ENCODE data around the gene SLC25A34. TPM values are rescaled to one million over a fixed set of nuclear protein-coding genes. Genes with fewer than 3 reads are reported as not detected.
"Not testable (repeated sequence)": the region's sequence is repeated elsewhere in the genome, so short reads cannot be mapped to it uniquely, and the experiment has no call there.

The SLC25A34 gene
- total RNA-seq = 1 to 10 TPM; 1.2 to 1.6 TPM
- long read RNA-seq, donor 1, partial matches to known transcripts = 0 of 1 reads
- long read RNA-seq, donor 1, other reads (novel, unspliced or antisense) = 1 of 1 reads
- long read RNA-seq, donor 2, partial matches to known transcripts = 0 of 1 reads
- long read RNA-seq, donor 2, other reads (novel, unspliced or antisense) = 1 of 1 reads

GRCh38 chr1:15736038-15736891 is at the start of gene SLC25A34:
Gene SLC25A34 (plus strand): TSS chr1:15736258. CDS start chr1:15736486, 228 bp downstream.
- DNase-seq (ENCODE audit: low spot score) = no peak
- intact Hi-C loops (cut with DNase I) = loop anchor here in 1 of 2 donors (10.0 kb wide), 1 partner anchor 141 kb away; no protein-coding TSS in a partner anchor

- DNase-seq (ENCODE audit: low spot score) = no peak
- intact Hi-C loops (cut with DNase I) = no loop called here
These were observed 48.6 kb upstream of the SLC25A34 start for GRCh38 chr1:15687446-15687845.

- intact Hi-C loops (cut with DNase I) = no loop called here
These were observed 45.7 kb upstream of the SLC25A34 start for GRCh38 chr1:15690317-15690716.

GRCh38 chr1:15691434-15692032 is 44.5 kb upstream of the SLC25A34 start:
- intact Hi-C loops (cut with DNase I) = loop anchor here in 1 of 2 donors (1.0 kb wide), 1 partner anchor 50 kb away; no protein-coding TSS in a partner anchor
- no peak for DNase-seq (ENCODE audit: low spot score)

More at GRCh38 chr1:15690317-15690716, 45.7 kb upstream of the SLC25A34 start:
- DNase-seq (ENCODE audit: low spot score) = no peak

GRCh38 chr1:15692121-15692682 is 43.9 kb upstream of the SLC25A34 start:
- no peak for DNase-seq (ENCODE audit: low spot score)
- intact Hi-C loops (cut with DNase I) = no loop called here

- no peak for DNase-seq (ENCODE audit: low spot score)
- intact Hi-C loops (cut with DNase I) = no loop called here
These were observed 42.7 kb upstream of the SLC25A34 start for GRCh38 chr1:15693371-15693770.

GRCh38 chr1:15696956-15697521 is 39.0 kb upstream of the SLC25A34 start:
- intact Hi-C loops (cut with DNase I) = no loop called here
- DNase-seq (ENCODE audit: low spot score) = no peak

GRCh38 chr1:15698201-15698600 is 37.9 kb upstream of the SLC25A34 start:
- intact Hi-C loops (cut with DNase I) = loop anchor here in 1 of 2 donors (1.0 kb wide), 1 partner anchor 41 kb away; no protein-coding TSS in a partner anchor
- no peak for DNase-seq (ENCODE audit: low spot score)

GRCh38 chr1:15699321-15699720 is 36.7 kb upstream of the SLC25A34 start:
- DNase-seq (ENCODE audit: low spot score); intact Hi-C loops (cut with DNase I): not testable (repeated sequence)

GRCh38 chr1:15700508-15700907 is 35.5 kb upstream of the SLC25A34 start:
- DNase-seq (ENCODE audit: low spot score) = no peak
- intact Hi-C loops (cut with DNase I) = loop anchor here in 1 of 2 donors (10.0 kb wide), 1 partner anchor 106 kb away; no protein-coding TSS in a partner anchor

- DNase-seq (ENCODE audit: low spot score) = no peak
These were observed 34.3 kb upstream of the SLC25A34 start for GRCh38 chr1:15701784-15702183.

GRCh38 chr1:15702722-15703550 is 33.1 kb upstream of the SLC25A34 start:
- DNase-seq (ENCODE audit: low spot score) = no peak
- intact Hi-C loops (cut with DNase I) = loop anchor here in 1 of 2 donors (10.0 kb wide), 1 partner anchor 108 kb away; no protein-coding TSS in a partner anchor

More at GRCh38 chr1:15701784-15702183, 34.3 kb upstream of the SLC25A34 start:
- intact Hi-C loops (cut with DNase I) = loop anchor here in 1 of 2 donors (10.0 kb wide), 1 partner anchor 107 kb away; no protein-coding TSS in a partner anchor

GRCh38 chr1:15703562-15703961 is 32.5 kb upstream of the SLC25A34 start:
- intact Hi-C loops (cut with DNase I) = loop anchor here in 1 of 2 donors (10.0 kb wide), 1 partner anchor 109 kb away; no protein-coding TSS in a partner anchor
- peak; percentile 96 for DNase-seq (ENCODE audit: low spot score)

- no peak for DNase-seq (ENCODE audit: low spot score)
These were observed 31.4 kb upstream of the SLC25A34 start for GRCh38 chr1:15704526-15705183.

GRCh38 chr1:15705184-15705566 is 30.9 kb upstream of the SLC25A34 start:
- no peak for DNase-seq (ENCODE audit: low spot score)
- intact Hi-C loops (cut with DNase I) = loop anchor here in 1 of 2 donors (10.0 kb wide), 1 partner anchor 110 kb away; no protein-coding TSS in a partner anchor

More at GRCh38 chr1:15704526-15705183, 31.4 kb upstream of the SLC25A34 start:
- intact Hi-C loops (cut with DNase I) = loop anchor here in 1 of 2 donors (10.0 kb wide), 1 partner anchor 110 kb away; no protein-coding TSS in a partner anchor

- intact Hi-C loops (cut with DNase I) = loop anchor here in 1 of 2 donors (10.0 kb wide), 1 partner anchor 112 kb away; no protein-coding TSS in a partner anchor
- DNase-seq (ENCODE audit: low spot score) = no peak
These were observed 29.3 kb upstream of the SLC25A34 start for GRCh38 chr1:15706751-15707150.

- no peak for DNase-seq (ENCODE audit: low spot score)
- intact Hi-C loops (cut with DNase I) = loop anchor here in 1 of 2 donors (10.0 kb wide), 1 partner anchor 113 kb away; no protein-coding TSS in a partner anchor
These were observed 28.7 kb upstream of the SLC25A34 start for GRCh38 chr1:15707239-15707925.
